Lower lobe of right lung (tissue), 2 donors: Measurements from ENCODE around the gene SDHA. TPM values are rescaled to one million over a fixed set of nuclear protein-coding genes. Genes with fewer than 3 reads are reported as not detected.
"Not testable (repeated sequence)": the region's sequence is repeated elsewhere in the genome, so short reads cannot be mapped to it uniquely, and the experiment has no call there.

Experiments
- ATAC-seq, 2 donors: fragments of 200-7000 bp; cut with Tn5 transposase; one replicate each; pipeline ENCODE4 v1.9.1; 2020 to 2022; ENCODE audit warnings: mild to moderate bottlenecking in 2 of 2, moderate library complexity in 2 of 2
- DNase-seq: peaks from one replicate; pipeline ENCODE4 v3.0.0-alpha.2; 2020
- H3K27ac ChIP-seq: fragments of 200-600 bp; one replicate; pipeline ENCODE4 v1.8.0; 2022
- H3K27me3 ChIP-seq: fragments of 200-600 bp; one replicate; pipeline ENCODE4 v1.8.0; 2022; ENCODE audit warnings: low read depth
- H3K36me3 ChIP-seq: fragments of 200-600 bp; one replicate; pipeline ENCODE4 v1.8.0; 2022; ENCODE audit warnings: mild to moderate bottlenecking
- H3K4me1 ChIP-seq: fragments of 200-600 bp; one replicate; pipeline ENCODE4 v1.8.0; 2022
- H3K4me3 ChIP-seq: fragments of 200-600 bp; one replicate; pipeline ENCODE4 v1.8.0; 2022; ENCODE audit warnings: mild to moderate bottlenecking
- H3K9me3 ChIP-seq: fragments of 200-600 bp; one replicate; pipeline ENCODE4 v1.8.0; 2022
- intact Hi-C: fragments of 100-400 bp; cut with DNase I; formaldehyde crosslinking; loops from one replicate; pipeline ENCODE4 v1.11.0; 2022
- total RNA-seq: library from RNA; stranded (reverse); fragmentation: NEBNext Ultra II Directional; extraction: Animal tissue kit (Norgen Biotek cat#: 25700); gene quantifications from one replicate; pipeline ENCODE4 v1.2.1, GENCODE V29; 2021
- TF ChIP-seq, protein P1 (sequence below): fragments of 200-600 bp; IDR thresholded peaks from one replicate; pipeline ENCODE4 v1.8.0; 2022; ENCODE audit warnings: antibody characterized with exemption, mild to moderate bottlenecking
- donor health status: DM: no; HTN: yes; CAD: no; lungs with severe emphysema.

SDHA gene
- total RNA-seq, 1 donor from 2014 or later = 89.6 TPM

DNA sequence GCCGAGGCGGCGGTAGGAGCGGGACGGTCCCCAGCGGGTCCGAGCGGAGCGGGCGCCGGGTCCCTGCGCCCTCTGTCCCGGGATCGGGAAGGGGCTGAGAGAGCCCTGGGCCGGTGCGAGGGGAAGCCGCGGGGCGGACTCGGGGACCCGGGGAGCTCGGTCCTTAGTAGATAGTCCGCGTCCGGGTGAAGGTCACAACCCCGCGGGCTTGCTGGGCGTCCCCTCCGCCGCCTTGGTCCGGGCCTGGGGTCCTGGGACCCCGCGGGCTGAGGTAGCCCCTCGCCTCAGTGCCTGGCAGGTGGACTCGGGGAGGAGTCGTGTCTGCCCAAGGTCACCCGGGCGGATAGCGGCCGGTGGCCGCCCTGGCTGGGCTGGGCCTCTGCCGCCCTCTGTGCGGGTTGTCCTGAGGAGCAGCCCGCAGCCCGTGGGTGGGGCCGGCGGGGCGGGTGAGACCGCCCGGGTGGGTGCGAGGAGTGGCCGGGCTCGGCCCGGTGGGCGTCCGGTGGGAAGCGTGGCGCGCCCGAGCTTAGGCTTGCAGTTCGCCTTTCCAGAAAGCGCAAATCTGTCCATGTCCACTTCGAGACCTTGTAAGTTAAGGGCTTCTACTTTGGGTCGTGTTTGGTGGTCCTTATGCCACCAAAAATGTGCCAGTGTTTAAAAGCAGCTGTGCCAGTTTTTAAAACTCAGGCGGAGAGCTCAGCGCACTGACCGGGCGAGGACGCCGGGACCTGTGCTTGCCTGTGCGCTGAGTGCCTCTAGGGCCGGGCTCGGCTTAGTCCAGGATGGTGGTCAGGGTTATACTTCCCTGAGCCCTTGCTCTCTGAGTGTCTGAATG, 554 bp downstream of the SDHA start:
- Histone ChIP-seq H3K27ac (peak overlapping the region; percentile 93), H3K36me3 (peaks cover 5% of the 10 kb centered on the region), H3K27me3 (no peaks in the 10 kb centered on the region), H3K4me3 (peak overlapping the region; percentile 71), H3K9me3 (no peaks in the 10 kb centered on the region), H3K4me1 (peaks cover 43% of the 10 kb centered on the region)
- intact Hi-C loops = no loop called here
- DNase-seq = peak; percentile 62
- ATAC-seq = peak; percentile 76 to 77
- TF ChIP-seq, protein P1, sequence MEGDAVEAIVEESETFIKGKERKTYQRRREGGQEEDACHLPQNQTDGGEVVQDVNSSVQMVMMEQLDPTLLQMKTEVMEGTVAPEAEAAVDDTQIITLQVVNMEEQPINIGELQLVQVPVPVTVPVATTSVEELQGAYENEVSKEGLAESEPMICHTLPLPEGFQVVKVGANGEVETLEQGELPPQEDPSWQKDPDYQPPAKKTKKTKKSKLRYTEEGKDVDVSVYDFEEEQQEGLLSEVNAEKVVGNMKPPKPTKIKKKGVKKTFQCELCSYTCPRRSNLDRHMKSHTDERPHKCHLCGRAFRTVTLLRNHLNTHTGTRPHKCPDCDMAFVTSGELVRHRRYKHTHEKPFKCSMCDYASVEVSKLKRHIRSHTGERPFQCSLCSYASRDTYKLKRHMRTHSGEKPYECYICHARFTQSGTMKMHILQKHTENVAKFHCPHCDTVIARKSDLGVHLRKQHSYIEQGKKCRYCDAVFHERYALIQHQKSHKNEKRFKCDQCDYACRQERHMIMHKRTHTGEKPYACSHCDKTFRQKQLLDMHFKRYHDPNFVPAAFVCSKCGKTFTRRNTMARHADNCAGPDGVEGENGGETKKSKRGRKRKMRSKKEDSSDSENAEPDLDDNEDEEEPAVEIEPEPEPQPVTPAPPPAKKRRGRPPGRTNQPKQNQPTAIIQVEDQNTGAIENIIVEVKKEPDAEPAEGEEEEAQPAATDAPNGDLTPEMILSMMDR = no peak

DNA sequence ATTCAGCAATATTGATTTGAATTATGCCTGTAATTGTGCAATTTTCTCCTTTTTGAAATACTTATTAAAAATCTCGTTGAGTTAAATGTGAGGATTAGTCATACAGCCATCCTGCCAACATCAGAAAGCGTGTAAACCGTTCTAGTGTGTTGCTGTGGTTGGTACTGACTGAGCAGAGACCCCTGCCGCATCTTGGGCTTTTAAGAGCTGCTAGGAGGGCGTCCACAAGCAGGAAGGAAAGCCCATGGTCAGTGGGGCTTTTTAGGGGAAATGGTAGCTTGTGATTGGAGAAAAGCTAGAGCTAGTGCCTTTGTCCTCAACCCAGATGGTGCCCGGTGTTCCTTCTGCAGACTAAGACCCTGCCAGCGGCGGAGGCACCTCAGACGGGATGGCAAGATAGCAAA, 1.3 kb downstream of the SDHA start:
- peak overlapping the region; percentile 71 for H3K4me3 ChIP-seq
- H3K9me3 ChIP-seq = no peaks in the 10 kb centered on the region
- DNase-seq (no peak), ATAC-seq (no peak)
- TF ChIP-seq, protein P1 = no peak
- no peaks in the 10 kb centered on the region for H3K27me3 ChIP-seq
- peaks cover 43% of the 10 kb centered on the region for H3K4me1 ChIP-seq
- H3K36me3 ChIP-seq = peaks cover 13% of the 10 kb centered on the region
- H3K27ac ChIP-seq = peak overlapping the region; percentile 93
- intact Hi-C loops = no loop called here

DNA sequence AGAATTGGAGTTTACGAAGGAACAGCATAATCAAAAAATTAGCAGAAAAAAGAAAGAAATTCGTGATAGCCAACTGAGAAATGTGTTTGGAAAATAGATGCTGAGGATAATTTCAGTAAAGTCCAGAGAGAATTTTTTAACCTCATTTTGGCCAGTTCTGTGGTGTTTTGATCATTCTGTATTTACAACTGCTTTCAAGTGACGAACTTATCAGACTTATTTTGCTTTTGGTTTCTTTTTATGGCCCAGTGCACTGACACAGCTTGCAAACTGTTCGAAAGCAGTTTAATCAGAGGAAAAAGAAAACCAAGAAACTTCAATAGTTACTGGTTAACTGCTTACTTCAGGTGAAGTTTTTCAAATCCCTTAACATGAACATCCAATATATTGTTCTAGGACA, 1.9 kb downstream of the SDHA start:
- no peaks in the 10 kb centered on the region for H3K27me3 ChIP-seq
- DNase-seq (no peak), ATAC-seq (no peak)
- H3K4me1 ChIP-seq = peaks cover 43% of the 10 kb centered on the region
- peaks cover 13% of the 10 kb centered on the region for H3K36me3 ChIP-seq
- TF ChIP-seq, protein P1 = no peak
- intact Hi-C loops = no loop called here
- H3K27ac ChIP-seq = peak overlapping the region; percentile 93
- no peaks in the 10 kb centered on the region for H3K9me3 ChIP-seq
- H3K4me3 ChIP-seq = peak overlapping the region; percentile 71

DNA sequence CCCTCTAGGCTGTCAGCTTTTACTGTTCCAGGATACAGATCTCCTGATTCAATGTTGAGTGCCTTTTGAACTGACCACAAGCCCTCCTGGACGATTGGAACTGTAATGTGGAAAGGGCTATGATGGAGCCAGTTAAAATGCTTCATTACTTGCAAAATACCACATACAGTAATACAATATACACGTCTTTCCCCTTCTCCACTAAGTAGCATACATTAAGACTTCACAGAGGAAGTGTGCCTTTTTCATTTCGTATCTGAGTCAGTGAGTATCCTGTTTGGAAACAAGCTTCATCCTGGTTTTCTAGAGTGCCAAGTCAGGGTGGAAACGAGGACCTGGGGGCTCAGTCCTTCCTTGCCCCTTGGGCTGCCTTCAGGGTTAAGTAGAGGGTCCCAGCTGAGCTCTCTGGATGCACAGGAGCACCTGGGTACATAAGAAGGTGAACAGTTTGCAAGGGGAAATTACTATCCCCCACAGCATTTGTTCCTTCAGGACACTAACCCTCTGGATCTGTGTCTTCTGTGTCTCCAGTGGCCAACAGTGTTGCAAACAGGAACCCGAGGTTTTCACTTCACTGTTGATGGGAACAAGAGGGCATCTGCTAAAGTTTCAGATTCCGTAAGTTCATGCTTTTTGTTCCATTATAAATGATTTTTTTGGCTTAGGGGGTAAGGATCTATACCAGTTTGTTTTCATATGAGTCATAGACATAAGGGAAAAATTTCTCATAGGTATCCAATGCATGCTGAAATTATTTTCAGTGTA, 5.0 kb downstream of the SDHA start:
- H3K4me3 ChIP-seq, H3K27ac ChIP-seq, H3K27me3 ChIP-seq, intact Hi-C loops, ATAC-seq, H3K9me3 ChIP-seq, DNase-seq: not testable (repeated sequence)
- peaks cover 39% of the 10 kb centered on the region for H3K4me1 ChIP-seq
- H3K36me3 ChIP-seq = peaks cover 44% of the 10 kb centered on the region

DNA sequence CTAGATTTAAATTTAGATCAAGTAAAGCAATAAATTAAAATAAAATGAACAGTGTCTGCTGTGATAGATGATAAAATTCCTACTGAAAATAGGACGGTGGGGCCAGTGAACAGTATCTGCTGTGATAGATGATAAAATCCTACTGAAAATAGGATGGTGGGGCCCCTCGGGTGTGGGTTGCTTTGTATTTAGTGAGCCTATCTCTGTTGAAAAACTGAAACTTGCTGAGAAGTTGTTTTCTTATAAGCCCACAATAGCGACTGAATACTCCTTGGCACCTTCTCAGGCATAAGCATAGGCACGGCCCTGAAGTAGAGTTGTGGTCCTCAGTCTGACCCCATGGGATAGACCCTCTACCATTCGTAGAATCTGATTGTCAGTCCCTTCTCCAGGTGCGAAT, 5.7 kb downstream of the SDHA start:
- no peak for DNase-seq
- Histone ChIP-seq H3K9me3 (no peaks in the 10 kb centered on the region), H3K27ac (no peak overlapping the region), H3K4me1 (peaks cover 39% of the 10 kb centered on the region), H3K27me3 (no peaks in the 10 kb centered on the region), H3K4me3 (no peak overlapping the region), H3K36me3 (peaks cover 51% of the 10 kb centered on the region)
- ATAC-seq = no peak
- TF ChIP-seq, protein P1 = no peak
- intact Hi-C loops = no loop called here

DNA sequence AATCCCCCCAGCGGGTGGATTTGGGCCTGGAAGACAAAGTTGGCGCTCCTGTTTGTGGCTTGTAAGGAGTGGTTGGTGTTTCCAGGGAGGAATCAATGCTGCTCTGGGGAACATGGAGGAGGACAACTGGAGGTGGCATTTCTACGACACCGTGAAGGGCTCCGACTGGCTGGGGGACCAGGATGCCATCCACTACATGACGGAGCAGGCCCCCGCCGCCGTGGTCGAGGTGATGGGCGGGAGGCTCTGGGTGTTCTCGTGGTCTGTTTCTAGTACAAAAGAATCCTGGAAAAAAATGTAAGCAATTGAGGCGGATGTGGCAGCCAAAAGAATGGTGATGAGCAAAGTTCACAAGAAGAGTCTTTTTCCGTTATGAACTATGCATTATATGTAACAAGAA, 7.2 kb downstream of the SDHA start:
- Histone ChIP-seq H3K27me3 (no peaks in the 10 kb centered on the region), H3K9me3 (no peaks in the 10 kb centered on the region), H3K4me3 (no peak overlapping the region), H3K36me3 (peaks cover 66% of the 10 kb centered on the region), H3K27ac (no peak overlapping the region), H3K4me1 (peaks cover 28% of the 10 kb centered on the region)
- ATAC-seq (no peak), DNase-seq (no peak)
- intact Hi-C loops = no loop called here
- TF ChIP-seq, protein P1 = no peak

DNA sequence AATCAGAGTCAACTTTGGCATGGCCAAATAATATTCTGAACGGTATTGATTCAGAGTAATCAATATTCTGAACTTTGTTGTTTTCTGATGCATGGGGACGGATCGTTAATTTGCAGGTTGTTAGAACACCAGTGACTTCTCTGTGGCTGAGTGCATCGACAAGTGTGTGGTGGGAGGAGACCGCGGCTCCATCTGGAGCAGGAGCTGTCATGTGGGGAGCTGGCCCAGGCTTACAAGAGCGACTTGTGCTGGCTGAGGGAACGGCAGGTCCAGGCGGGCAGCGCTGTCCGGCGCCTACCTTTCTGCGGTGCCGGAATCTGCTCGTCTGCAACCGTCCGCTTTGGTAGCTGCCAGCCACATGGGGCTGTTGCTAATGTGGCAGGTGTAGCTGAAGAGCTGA, 9.3 kb downstream of the SDHA start:
- ATAC-seq, H3K27ac ChIP-seq, H3K4me1 ChIP-seq, intact Hi-C loops, H3K27me3 ChIP-seq, H3K9me3 ChIP-seq, H3K4me3 ChIP-seq, DNase-seq: not testable (repeated sequence)
- H3K36me3 ChIP-seq = peaks cover 86% of the 10 kb centered on the region
